ENCODE results near the gene SPAG16.
A peak's percentile ranks its signal among the peaks of the same experiment; 100 is the strongest.

Gene SPAG16

GRCh38 chr2:213285404-213285803, 1.1 kb downstream of the SPAG16 start:
- peak overlapping the region; percentile 60 for H3K27ac ChIP-seq
- TF ChIP-seq CTCF (IDR thresholded peaks at IDR 0.05) (no peak), ZFX (IDR thresholded peaks at IDR 0.05; ENCODE audit: borderline replicate concordance) (no peak)

- no peak overlapping the region for H3K27ac ChIP-seq
- TF ChIP-seq CTCF (IDR thresholded peaks at IDR 0.05): no peak
- TF ChIP-seq ZFX (IDR thresholded peaks at IDR 0.05; ENCODE audit: borderline replicate concordance): no peak
These were observed 1.9 kb downstream of the SPAG16 start for GRCh38 chr2:213286161-213286560.

GRCh38 chr2:213288913-213289700, 4.8 kb downstream of the SPAG16 start:
- no peak overlapping the region for H3K27ac ChIP-seq

GRCh38 chr2:213290501-213290900, 6.2 kb downstream of the SPAG16 start:
- no peak for TF ChIP-seq CTCF (IDR thresholded peaks at IDR 0.05)
- TF ChIP-seq ZFX (IDR thresholded peaks at IDR 0.05; ENCODE audit: borderline replicate concordance): no peak

More at GRCh38 chr2:213288913-213289700, 4.8 kb downstream of the SPAG16 start:
- TF ChIP-seq CTCF (IDR thresholded peaks at IDR 0.05) (no peak), ZFX (IDR thresholded peaks at IDR 0.05; ENCODE audit: borderline replicate concordance) (no peak)

GRCh38 chr2:213296270-213296669, 12.0 kb downstream of the SPAG16 start:
- TF ChIP-seq CTCF (IDR thresholded peaks at IDR 0.05) (no peak), ZFX (IDR thresholded peaks at IDR 0.05; ENCODE audit: borderline replicate concordance) (no peak)
- no peak overlapping the region for H3K27ac ChIP-seq

More at GRCh38 chr2:213290501-213290900, 6.2 kb downstream of the SPAG16 start:
- no peak overlapping the region for H3K27ac ChIP-seq

GRCh38 chr2:213306316-213306942, 22.2 kb downstream of the SPAG16 start:
- H3K27ac ChIP-seq: no peak overlapping the region
- no peak for TF ChIP-seq CTCF (IDR thresholded peaks at IDR 0.05)
- TF ChIP-seq ZFX (IDR thresholded peaks at IDR 0.05; ENCODE audit: borderline replicate concordance): no peak

Data from 22Rv1 (cell line).